MV-4-11 (cell line): ENCODE results near the gene THRSP.
"Not testable (repeated sequence)": the region's sequence is repeated elsewhere in the genome, so short reads cannot be mapped to it uniquely, and the experiment has no call there.

Experiments used
- DNase-seq: peaks from one replicate; lab custom pipeline; 2025; lab: John Stamatoyannopoulos, UW

The THRSP gene

GRCh38 chr11:78066471-78066870 lies 2.8 kb downstream of the THRSP start:
- DNase-seq = peak; percentile 80

- no peak for DNase-seq
Measured at GRCh38 chr11:78067704-78068103, 4.0 kb downstream of the THRSP start.

DNA sequence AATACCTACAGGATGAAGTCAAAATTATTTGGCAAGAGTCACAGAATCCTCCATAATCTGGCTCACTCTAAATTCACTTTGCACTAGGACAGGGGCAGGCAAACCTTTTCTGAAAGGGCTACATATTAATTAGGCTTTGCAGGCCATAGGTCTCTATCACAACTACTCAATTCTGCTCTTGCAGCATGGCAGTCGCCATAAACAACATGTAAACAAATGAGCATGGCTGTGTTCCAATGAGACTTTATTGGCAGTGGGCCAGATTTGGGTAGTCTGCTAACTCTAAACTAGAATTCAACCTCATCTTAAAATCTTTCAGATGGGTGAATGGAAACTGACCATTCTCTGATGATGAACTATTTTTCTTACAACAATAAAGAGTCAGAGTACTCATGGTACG lies 5.8 kb downstream of the THRSP start:
- no peak for DNase-seq

DNA sequence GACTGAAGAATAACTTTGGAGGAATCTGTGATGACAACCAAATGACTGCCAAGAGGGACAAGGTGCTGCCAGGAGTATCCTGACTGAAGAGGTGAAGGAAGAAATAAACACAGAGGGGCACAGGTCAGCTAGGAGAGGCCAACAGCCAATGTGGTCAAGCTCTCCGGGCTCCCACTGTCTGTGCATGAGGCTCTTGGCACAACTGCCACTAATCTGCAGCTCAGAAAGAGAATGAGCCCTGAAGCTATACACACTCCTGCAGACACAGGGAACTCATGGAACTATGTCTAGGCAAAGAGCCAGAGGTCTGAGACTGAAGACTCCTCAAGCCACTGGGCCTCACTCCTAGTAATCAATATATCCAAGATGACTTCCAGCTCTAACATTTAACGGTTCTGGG lies 7.0 kb downstream of the THRSP start:
- DNase-seq = no peak

- no peak for DNase-seq
Measured at GRCh38 chr11:78071717-78072116, 8.1 kb downstream of the THRSP start.

DNA sequence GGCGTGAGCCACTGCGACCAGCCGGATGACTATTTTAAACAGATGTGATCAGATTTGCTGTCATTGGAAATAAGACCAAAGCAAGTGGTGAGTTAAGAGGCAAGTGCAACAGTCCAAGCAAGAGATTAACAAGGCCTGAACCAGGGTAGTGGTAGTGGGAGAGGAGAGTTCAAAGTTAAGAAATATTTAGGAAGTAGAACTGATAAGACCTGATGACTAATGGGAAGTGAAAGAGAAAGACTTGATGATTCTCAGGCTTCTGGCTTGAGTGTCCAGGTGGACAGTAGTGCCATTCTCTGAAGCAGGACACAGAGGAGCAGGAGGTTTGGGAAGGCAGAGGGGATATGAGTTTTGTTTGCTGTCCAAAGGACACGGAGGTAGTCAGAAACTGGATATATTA lies 8.8 kb downstream of the THRSP start:
- DNase-seq = peak; percentile 43

DNA sequence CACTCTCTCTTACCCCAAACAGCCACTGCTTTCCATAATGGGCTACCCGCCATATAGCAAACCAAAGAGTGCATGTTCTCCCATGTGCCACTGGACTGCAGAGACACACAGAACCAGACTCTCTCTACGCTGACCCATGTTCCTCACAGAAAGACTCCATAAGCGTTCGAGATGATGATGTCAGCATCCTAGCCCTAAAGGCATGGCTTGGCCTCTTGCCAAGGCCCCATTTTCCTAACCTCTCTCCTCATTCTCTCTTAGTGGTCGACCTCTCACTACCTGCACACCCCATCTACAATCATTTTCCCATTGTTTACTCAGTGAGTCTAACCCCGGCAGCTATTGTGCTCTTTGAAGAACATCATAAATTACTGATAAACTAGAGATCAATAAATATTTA lies 11.1 kb downstream of the THRSP start:
- DNase-seq = no peak

GRCh38 chr11:78076733-78077403 lies 13.2 kb downstream of the THRSP start:
- no peak for DNase-seq

GRCh38 chr11:78077592-78077991 lies 13.9 kb downstream of the THRSP start:
- DNase-seq = not testable (repeated sequence)

GRCh38 chr11:78078218-78079167 lies 14.8 kb downstream of the THRSP start:
- peak; percentile 29 for DNase-seq

- peak; percentile 78 for DNase-seq
Measured at GRCh38 chr11:78079232-78080083, 15.8 kb downstream of the THRSP start, which contains the start of gene NDUFC2. Gene NDUFC2 (minus strand): TSS chr11:78079862. CDS start chr11:78079744, 118 bp downstream.

DNA sequence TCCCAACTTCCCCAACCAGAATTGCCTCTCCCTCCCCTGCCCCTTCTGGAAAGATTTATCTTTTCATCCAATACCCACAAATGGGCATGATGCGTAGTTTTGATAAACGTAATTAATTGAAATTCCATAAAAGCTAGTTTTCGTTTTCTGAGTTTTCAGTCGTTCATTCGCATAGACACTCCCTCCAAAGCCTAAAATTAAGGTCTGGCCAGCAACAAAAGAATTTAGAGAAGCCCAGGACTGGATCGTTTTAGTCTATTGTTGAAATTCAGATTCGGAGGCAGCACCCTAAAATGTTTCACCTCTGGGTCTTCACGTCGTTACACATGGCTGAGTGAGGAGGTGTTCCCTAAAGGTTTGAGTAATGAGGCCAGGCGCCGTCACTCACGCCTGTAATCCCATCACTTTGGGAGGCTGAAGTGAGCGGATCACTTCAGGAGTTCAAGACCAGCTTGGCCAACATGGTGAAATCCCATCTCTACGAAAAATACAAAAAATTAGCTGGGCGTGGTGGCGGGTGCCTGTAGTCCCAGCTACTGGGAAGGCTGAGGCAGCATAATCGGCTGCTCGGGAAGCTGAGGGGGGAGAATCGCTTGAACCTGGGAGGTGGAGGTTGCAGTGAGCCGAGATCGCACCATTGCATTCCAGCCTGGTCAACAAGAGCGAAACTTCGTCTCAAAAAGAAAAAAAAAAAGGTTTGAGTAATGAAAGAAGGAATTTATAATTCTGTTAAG lies 16.6 kb downstream of the THRSP start:
- DNase-seq = no peak

DNA sequence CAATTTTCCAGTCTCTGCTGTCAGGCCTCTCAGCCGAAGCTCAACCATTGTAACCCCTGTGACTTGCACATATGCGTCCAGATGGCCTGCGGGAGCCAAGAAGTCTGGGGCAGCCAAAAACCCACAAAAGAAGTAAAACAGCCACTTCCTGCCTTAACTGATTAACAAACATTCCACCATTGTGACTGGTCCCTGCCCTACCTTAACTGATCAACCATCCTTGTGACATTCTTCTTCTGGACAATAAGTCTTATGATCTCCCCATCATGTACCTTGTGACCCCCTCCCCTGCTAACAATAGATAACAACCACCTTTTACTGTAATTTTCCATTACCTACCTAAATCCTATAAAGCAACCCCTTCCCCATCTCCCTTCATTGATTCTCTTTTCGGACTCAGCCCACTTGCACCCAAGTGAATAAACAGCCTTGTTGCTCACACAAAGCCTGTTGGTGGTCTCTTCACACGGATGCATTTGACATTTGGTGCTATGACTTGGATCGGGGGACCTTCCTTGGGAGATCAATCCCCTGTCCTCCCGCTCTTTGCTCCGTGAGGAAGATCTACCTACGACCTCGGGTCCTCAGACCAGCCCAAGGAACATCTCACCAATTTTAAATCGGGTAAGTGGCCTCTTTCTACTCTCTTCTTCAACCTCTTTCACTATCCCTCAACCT lies 17.3 kb downstream of the THRSP start:
- DNase-seq = peak; percentile 95

- no peak for DNase-seq
Measured at GRCh38 chr11:78081583-78081982, 17.9 kb downstream of the THRSP start.

GRCh38 chr11:78082146-78082545 lies 18.5 kb downstream of the THRSP start:
- DNase-seq = no peak

DNA sequence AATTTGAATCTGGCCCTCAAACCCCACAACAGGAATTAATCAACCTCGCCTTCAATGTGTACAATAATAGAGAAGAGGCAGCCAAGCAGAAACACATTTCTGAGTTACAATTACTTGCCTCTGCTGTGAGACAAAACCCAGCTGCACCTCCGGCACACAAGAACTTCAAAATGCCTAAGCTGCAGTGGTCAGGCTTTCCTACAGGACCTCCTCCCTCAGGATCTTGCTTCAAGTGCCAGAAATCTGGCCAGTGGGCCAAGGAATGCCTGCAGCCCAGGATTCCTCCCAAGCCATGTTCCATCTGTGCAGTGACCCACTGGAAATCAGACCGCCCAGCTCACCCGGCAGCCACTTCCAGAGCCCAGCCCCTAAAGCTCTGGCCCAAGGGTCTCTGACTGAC lies 19.4 kb downstream of the THRSP start:
- no peak for DNase-seq

DNA sequence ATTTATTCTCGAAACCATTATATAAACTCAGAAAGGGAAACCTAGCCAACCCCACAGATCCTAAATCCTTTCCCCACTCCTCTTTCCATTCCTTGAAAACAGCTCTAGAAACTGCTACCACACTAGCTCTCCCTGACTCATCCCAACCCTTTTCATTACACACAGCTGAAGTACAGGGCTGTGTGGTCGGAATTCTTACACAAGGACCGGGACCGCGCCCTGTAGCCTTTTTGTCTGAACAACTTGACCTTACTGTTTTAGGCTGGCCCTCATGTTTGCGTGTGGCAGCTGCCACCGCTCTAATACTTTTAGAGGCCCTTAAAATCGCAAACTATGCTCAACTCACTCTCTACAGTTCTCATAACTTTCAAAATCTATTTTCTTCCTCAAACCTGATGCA lies 20.8 kb downstream of the THRSP start:
- not testable (repeated sequence) for DNase-seq

- no peak for DNase-seq
Measured at GRCh38 chr11:78085972-78086371, 22.3 kb downstream of the THRSP start.

GRCh38 chr11:78086521-78087074 lies 22.9 kb downstream of the THRSP start:
- not testable (repeated sequence) for DNase-seq

- DNase-seq = no peak
Measured at GRCh38 chr11:78094250-78094649, 30.6 kb downstream of the THRSP start.
